HepG2 (cell line): ENCODE measurements around the gene YY1. TPM values are rescaled to one million over a fixed set of nuclear protein-coding genes. Genes with fewer than 3 reads are reported as not detected.

ENCODE experiments used
- ATAC-seq: fragments of 200-7000 bp; cut with Tn5 transposase; 3 replicates; pipeline ENCODE4 v1.9.1; 2020; ENCODE audit warnings: mild to moderate bottlenecking, moderate library complexity
- BruUV-seq: library from RNA; stranded (reverse); fragments of 400-500 nt; replicated peaks from 2 replicates; lab custom pipeline; 2021; lab: Mats Ljungman, UMichigan
- CTCF ChIA-PET: fragments of 300-600 bp; formaldehyde crosslinking; extraction: SDS; loops from one replicate; lab custom pipeline; 2021; ENCODE audit warnings: low total read pairs, inconsistent platforms, low intra/inter-chr PET ratio; lab: Yijun Ruan, JAX
- POLR2A ChIA-PET: fragments of 350-600 bp; sonication (Branson Sonifier 250); formaldehyde crosslinking; loops from one replicate; lab custom pipeline; 2020; ENCODE audit warnings: antibody characterized with exemption, inconsistent platforms; lab: Yijun Ruan, JAX
- DNase-seq: peaks from one replicate; pipeline ENCODE4 v3.0.0-alpha.2; 2015; ENCODE audit warnings: low spot score
- FAIRE-seq: peaks from 3 replicates; lab custom pipeline; 2011; peaks lifted over from hg19 to GRCh38; lab: Jason Lieb, UNC
- H2AFZ ChIP-seq: one replicate; pipeline ENCODE4 v1.6.1; 2011; ENCODE audit warnings: low read length, inconsistent platforms
- H3K27ac ChIP-seq: fragments of 300-600 bp; 3 replicates; pipeline ENCODE4 v1.8.0; 2011; ENCODE audit warnings: mixed run types, mild to moderate bottlenecking, mixed read lengths, low read length, inconsistent platforms; ENCODE audit not compliant: insufficient read depth; ENCODE audit errors: extremely low read length
- H3K27me3 ChIP-seq, 2 experiments: fragments of 200-600 bp in 1 of 2; 2 replicates in 1 of 2; 3 replicates in 1 of 2; pipeline versions ENCODE4 v1.6.0 to v1.8.0; 2011; ENCODE audit warnings: low read length in 2 of 2, mild to moderate bottlenecking in 2 of 2, moderate library complexity in 2 of 2, inconsistent platforms in 1 of 2; ENCODE audit not compliant: insufficient read depth in 2 of 2, control insufficient read depth in 1 of 2
- H3K36me3 ChIP-seq, 2 experiments: fragments of 200-600 bp in 1 of 2; replicated peaks in 1 of 2; 2 replicates in 1 of 2; 3 replicates in 1 of 2; pipeline versions ENCODE4 v1.5.1 to v1.8.0; 2011; ENCODE audit warnings: low read length in 2 of 2, inconsistent platforms in 1 of 2; ENCODE audit not compliant: insufficient read depth in 2 of 2, control insufficient read depth in 1 of 2
- H3K4me1 ChIP-seq: 2 replicates; pipeline ENCODE4 v1.5.1; 2012; ENCODE audit warnings: low read length, inconsistent platforms; ENCODE audit not compliant: insufficient read depth
- H3K4me2 ChIP-seq: 2 replicates; pipeline ENCODE4 v1.6.0; 2011; ENCODE audit warnings: low read depth, low read length, inconsistent platforms
- H3K4me3 ChIP-seq, 3 experiments: fragments of 200-600 bp in 1 of 3; sonication (generic), shearing (Covaris generic) in 1 of 3; replicated peaks in 1 of 3; 2 replicates each; pipeline ENCODE4 v1.5.1; 2011 to 2016; ENCODE audit warnings: low read length in 3 of 3, inconsistent platforms in 2 of 3, low read depth in 2 of 3, mild to moderate bottlenecking in 2 of 3, control low read depth in 1 of 3, mixed read lengths in 1 of 3; ENCODE audit not compliant: insufficient read depth in 1 of 3
- H3K79me2 ChIP-seq: one replicate; pipeline ENCODE4 v1.6.1; 2011; ENCODE audit warnings: low read length, inconsistent platforms; ENCODE audit not compliant: insufficient read depth
- H3K9ac ChIP-seq: 2 replicates; pipeline ENCODE4 v1.6.0; 2011; ENCODE audit warnings: mild to moderate bottlenecking, low read depth, low read length, inconsistent platforms; ENCODE audit not compliant: insufficient read depth
- H3K9me3 ChIP-seq: 2 replicates; pipeline ENCODE4 v1.5.1; 2012; ENCODE audit warnings: mild to moderate bottlenecking, low read length
- H4K20me1 ChIP-seq: 2 replicates; pipeline ENCODE4 v1.6.0; 2011; ENCODE audit warnings: inconsistent platforms, mild to moderate bottlenecking, low read length, moderate library complexity; ENCODE audit not compliant: insufficient read depth
- ARID2 ChIP-seq: sonication (generic); formaldehyde crosslinking; IDR thresholded peaks from 2 replicates; pipeline ENCODE4 v1.8.1; 2022; ENCODE audit warnings: mild to moderate bottlenecking, missing genetic modification reagents, borderline replicate concordance
- CTCF ChIP-seq: sonication (generic); formaldehyde crosslinking; IDR thresholded peaks from 2 replicates; pipeline ENCODE4 v1.5.0; 2020; ENCODE audit warnings: mild to moderate bottlenecking, missing genetic modification reagents, moderate library complexity
- FOSL1 ChIP-seq: sonication (generic); formaldehyde crosslinking; IDR thresholded peaks from 2 replicates; pipeline ENCODE4 v1.9.0; 2021; ENCODE audit warnings: missing genetic modification reagents, borderline replicate concordance
- GFI1 ChIP-seq: sonication (generic); formaldehyde crosslinking; IDR thresholded peaks from 2 replicates; pipeline ENCODE4 v1.5.0; 2020; ENCODE audit warnings: missing genetic modification reagents, mild to moderate bottlenecking, borderline replicate concordance
- HDAC1 ChIP-seq: sonication (generic); formaldehyde crosslinking; IDR thresholded peaks from 2 replicates; pipeline ENCODE4 v1.5.1; 2020; ENCODE audit warnings: mild to moderate bottlenecking, missing genetic modification reagents
- JUN ChIP-seq: sonication (generic); formaldehyde crosslinking; IDR thresholded peaks from 2 replicates; pipeline ENCODE4 v1.4.0; 2020; ENCODE audit warnings: mild to moderate bottlenecking, missing genetic modification reagents
- MAX ChIP-seq: IDR thresholded peaks from 2 replicates; pipeline ENCODE4 v1.6.1; 2012; ENCODE audit warnings: inconsistent platforms
- MTA3 ChIP-seq: sonication (generic); formaldehyde crosslinking; IDR thresholded peaks from 2 replicates; pipeline ENCODE4 v1.4.0; 2020; ENCODE audit warnings: missing genetic modification reagents
- POLR2G ChIP-seq: fragments of 200-400 bp; formaldehyde crosslinking; IDR thresholded peaks from 2 replicates; pipeline ENCODE4 v1.6.1; 2018; ENCODE audit warnings: mild to moderate bottlenecking, low read depth, low read length, moderate library complexity
- SAP130 ChIP-seq: IDR thresholded peaks from 2 replicates; pipeline ENCODE4 v1.6.1; 2016; ENCODE audit warnings: low read depth
- TFDP1 ChIP-seq: IDR thresholded peaks from 2 replicates; pipeline ENCODE4 v1.6.1; 2016; ENCODE audit warnings: missing compliant biosample characterization, missing genetic modification reagents, borderline replicate concordance
- ZNF253 ChIP-seq: sonication (generic); formaldehyde crosslinking; IDR thresholded peaks from 2 replicates; pipeline ENCODE4 v1.8.0; 2022; ENCODE audit warnings: mild to moderate bottlenecking, missing genetic modification reagents, borderline replicate concordance
- ZNF256 ChIP-seq: sonication (generic); formaldehyde crosslinking; conservative IDR thresholded peaks from 2 replicates; pipeline ENCODE4 v1.4.0; 2020; ENCODE audit warnings: missing genetic modification reagents
- ZNF510 ChIP-seq: sonication (generic); formaldehyde crosslinking; IDR thresholded peaks from 2 replicates; pipeline ENCODE4 v1.4.0; 2020; ENCODE audit warnings: low read depth, mild to moderate bottlenecking, missing genetic modification reagents
- ZNF546 ChIP-seq: sonication (generic); formaldehyde crosslinking; conservative IDR thresholded peaks from 2 replicates; pipeline ENCODE4 v1.8.1; 2023; ENCODE audit warnings: mild to moderate bottlenecking, missing genetic modification reagents
- ZNF550 ChIP-seq: sonication (generic); formaldehyde crosslinking; IDR thresholded peaks from 2 replicates; pipeline ENCODE4 v1.4.0; 2020; ENCODE audit warnings: mild to moderate bottlenecking, missing genetic modification reagents, borderline replicate concordance
- ZNF766 ChIP-seq: sonication (generic); formaldehyde crosslinking; IDR thresholded peaks from 2 replicates; pipeline ENCODE4 v1.5.0; 2020; ENCODE audit warnings: missing genetic modification reagents, borderline replicate concordance
- ZNF83 ChIP-seq: sonication (generic); formaldehyde crosslinking; IDR thresholded peaks from 2 replicates; pipeline ENCODE4 v1.4.0; 2020; ENCODE audit warnings: missing genetic modification reagents, mild to moderate bottlenecking, borderline replicate concordance
- WGBS: methylation state at CpG from one replicate; pipeline ENCODE4 v1.1.6; 2017; ENCODE audit warnings: low lambda C conversion rate; 5-methylcytosine and 5-hydroxymethylcytosine counted together
- in situ Hi-C: cut with HindIII; loops from 2 replicates; pipeline ENCODE4 v1.10.0; 2017; ENCODE audit warnings: low pct_unique_long_range_greater_than_20kb; ENCODE audit not compliant: extremely low pct_ligation_motif_present
- intact Hi-C: fragments of 100-400 bp; cut with micrococcal nuclease; formaldehyde crosslinking; loops from one replicate; pipeline ENCODE4 v1.10.0; 2022; ENCODE audit not compliant: unreplicated experiment
- polyA plus RNA-seq, 8 experiments: library from polyadenylated mRNA; depleted of rRNA in 3 of 8; stranded (reverse) in 7 of 8; unstranded in 1 of 8; fragments of >200 nt; fragmentation: Illumina TruSeq in 4 of 8; extraction: Trizol in 4 of 8; gene quantifications; 2 replicates each; pipeline versions ENCODE4 v1.2.1 to v1.2.3, GENCODE V29; 2011 to 2016; ENCODE audit warnings: low read depth in 4 of 8, missing spikeins in 1 of 8, mixed read lengths in 1 of 8; ENCODE audit not compliant: insufficient read depth in 1 of 8
- total RNA-seq, 5 experiments: library from RNA; depleted of rRNA; stranded (reverse); fragments of >200 nt; fragmentation: Illumina TruSeq; extraction: Trizol; gene quantifications; 2 replicates each; pipeline ENCODE4 v1.2.3, GENCODE V29; 2016; ENCODE audit warnings: low read depth in 1 of 5

Gene YY1
- total and polyA plus RNA-seq, 2 of the 13 experiments (the other 11 are each of a cell fraction or from before 2014, with no cell fraction given) = 29.4 to 68.1 TPM

- ChIA-PET POLR2A (interaction anchor here (0.8 to 2.6 kb wide), 3 partner anchors 14 to 20 kb away, joined by 3 to 7 read pairs (median 5); no protein-coding TSS in a partner anchor), CTCF (interaction anchor here (1.0 kb wide), 1 partner anchor 70 kb away, joined by 3 read pairs; no protein-coding TSS in a partner anchor)
- Histone ChIP-seq H3K79me2 (no peaks in the 10 kb centered on the region), H3K9me3 (no peaks in the 10 kb centered on the region), H3K27me3 (peaks cover 0 to 14% of the 10 kb centered on the region in 2 experiments; a peak in 4 of 5 replicates), H3K4me2 (peak overlapping the region; percentile 80), H3K4me1 (peaks cover 62% of the 10 kb centered on the region), H2AFZ (no peak overlapping the region), H3K27ac (no peak overlapping the region), H3K36me3 (no peaks in the 10 kb centered on the region), H4K20me1 (no peaks in the 10 kb centered on the region; the same call in 1 of the 2 replicates), H3K9ac (peak overlapping the region; percentile 78), H3K4me3 (peak overlapping the region; percentile 73 to 87 (median 81))
- no TSS peak for BruUV-seq
- no peak for DNase-seq
- FAIRE-seq = no peak
- in situ Hi-C loops = loop anchor here (5.0 kb wide), 1 partner anchor 69 kb away; the partner anchor contains the start of gene WDR25
- 19% methylated on average over 1 of the region's 5 CpGs for WGBS
- TF ChIP-seq ZNF83 (CRISPR knock-in tag) (0 out of 2 replicates have a peak, but pooled peaks have one; percentile 46), ZNF766 (no peak), SAP130 (CRISPR knock-in tag) (no peak), POLR2G (no peak), GFI1 (peak; percentile 63), ZNF256 (CRISPR knock-in tag) (no peak), JUN (CRISPR knock-in tag) (0 out of 2 replicates have a peak, but pooled peaks have one; percentile 28), ZNF253 (no peak), MTA3 (CRISPR knock-in tag) (no peak), HDAC1 (CRISPR knock-in tag) (0 out of 2 replicates have a peak, but pooled peaks have one; percentile 17), ZNF510 (no peak), FOSL1 (CRISPR knock-in tag) (no peak), TFDP1 (CRISPR knock-in tag) (peak; percentile 70; the same call in 1 of the 2 replicates), ZNF550 (CRISPR knock-in tag) (no peak), MAX (peak; percentile 16; the same call in 1 of the 2 replicates), ZNF546 (CRISPR knock-in tag) (0 out of 2 replicates have a peak, but pooled peaks have one; percentile 27), CTCF (0 out of 2 replicates have a peak, but pooled peaks have one; percentile 7), ARID2 (no peak)
- ATAC-seq = no peak
- intact Hi-C loops = loop anchor here (2.0 kb wide), 1 partner anchor 15 kb away; the partner anchor contains the start of gene SLC25A47
Observed at GRCh38 chr14:100307766-100308426, 69.0 kb downstream of the YY1 start.
